Activated CD4-positive, alpha-beta T cell treated with anti-CD3 and anti-CD28 coated beads, Interleukin-2, amount 50 U/mL, for 24 hours (primary cell): Measurements from ENCODE around the gene OR56A4.
"Not testable (repeated sequence)": the region's sequence is repeated elsewhere in the genome, so short reads cannot be mapped to it uniquely, and the experiment has no call there.

Experiments
- DNase-seq, 2 donors: peaks; one replicate each; pipeline ENCODE4 v3.0.0-alpha.2; 2020; ENCODE audit warnings: low read depth in 1 of 2, low spot score in 1 of 2

Gene OR56A4

DNA sequence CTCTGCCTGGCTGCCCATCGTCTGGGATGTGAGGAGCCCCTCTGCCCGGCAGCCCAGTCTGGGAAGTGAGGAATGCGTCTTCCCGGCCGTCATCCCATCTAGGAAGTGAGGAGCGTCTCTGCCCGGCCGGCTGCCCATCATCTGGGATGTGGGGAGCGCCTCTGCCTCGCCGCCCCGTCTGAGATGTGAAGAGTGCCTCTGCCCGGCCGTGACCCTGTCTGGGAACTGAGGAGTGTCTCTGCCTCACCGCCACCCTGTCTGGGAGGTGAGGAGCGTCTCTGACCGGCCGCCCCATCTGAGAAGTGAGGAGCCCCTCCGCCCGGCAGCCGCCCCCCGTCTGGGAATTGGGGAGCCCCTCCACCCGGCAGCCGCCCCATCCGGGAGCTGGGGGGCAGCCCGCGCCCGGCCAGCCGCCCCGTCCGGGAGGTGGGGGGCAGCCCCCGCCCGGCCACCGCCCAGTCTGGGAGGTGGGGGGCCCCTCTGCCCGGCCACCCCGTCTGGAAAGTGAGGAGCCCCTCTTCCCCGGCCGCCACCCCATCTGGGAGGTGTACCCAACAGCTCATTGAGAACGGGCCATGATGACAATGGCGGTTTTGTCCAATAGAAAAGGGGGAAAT lies 45.9 kb downstream of the OR56A4 start:
- DNase-seq, result not testable (repeated sequence)

DNA sequence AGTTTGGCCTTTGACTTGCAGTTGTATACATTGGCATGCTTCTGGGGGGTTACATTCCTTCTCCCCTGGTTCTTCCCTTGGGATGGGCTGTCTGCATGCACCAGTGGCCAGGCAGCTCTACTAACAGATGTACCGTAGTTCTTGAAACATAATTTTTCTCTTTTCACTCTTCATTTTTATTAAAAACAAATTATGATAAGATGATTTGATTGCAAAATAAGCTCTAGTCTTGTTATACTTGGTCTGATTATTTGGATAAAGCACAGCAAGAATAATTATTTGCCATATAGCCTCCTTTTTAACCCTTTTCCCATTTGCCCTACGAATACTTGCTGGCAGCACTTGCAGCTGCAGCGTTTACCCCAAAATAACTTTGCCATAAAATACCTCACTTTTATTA lies 51.2 kb downstream of the OR56A4 start:
- no peak for DNase-seq
